GM23338 (cell line): ENCODE results near the gene PPP2R2B. TPM values are rescaled to one million over a fixed set of nuclear protein-coding genes. Genes with fewer than 3 reads are reported as not detected.

Source experiments
- ATAC-seq: fragments of 200-7000 bp; cut with Tn5 transposase; 3 replicates; pipeline ENCODE4 v1.9.1; 2020
- DNase-seq: peaks from one replicate; pipeline ENCODE4 v3.0.0-alpha.2; 2015; ENCODE audit warnings: low spot score
- H2AFZ ChIP-seq: fragments of 200-600 bp; sonication (generic); 2 replicates; pipeline ENCODE4 v1.8.0; 2016; ENCODE audit warnings: antibody characterized with exemption, mild to moderate bottlenecking, moderate library complexity
- H3F3A ChIP-seq: fragments of 200-600 bp; sonication (generic); replicated peaks from 2 replicates; pipeline ENCODE4 v1.8.0; 2017; ENCODE audit warnings: antibody characterized with exemption, mixed run types, low read depth
- H3K27ac ChIP-seq: fragments of 200-600 bp; sonication (generic); 2 replicates; pipeline ENCODE4 v1.6.1; 2016; ENCODE audit warnings: low read depth
- H3K27me3 ChIP-seq: fragments of 200-600 bp; sonication (generic); 2 replicates; pipeline ENCODE4 v1.8.0; 2016; ENCODE audit warnings: mild to moderate bottlenecking, mixed run types, moderate library complexity; ENCODE audit not compliant: insufficient read depth
- H3K36me3 ChIP-seq: fragments of 200-600 bp; sonication (generic); 2 replicates; pipeline ENCODE4 v1.8.0; 2016; ENCODE audit warnings: mild to moderate bottlenecking; ENCODE audit not compliant: insufficient read depth
- H3K4me1 ChIP-seq: fragments of 200-600 bp; sonication (generic); 2 replicates; pipeline ENCODE4 v1.8.0; 2016; ENCODE audit warnings: mild to moderate bottlenecking, moderate library complexity; ENCODE audit not compliant: insufficient read depth
- H3K4me2 ChIP-seq: fragments of 200-600 bp; sonication (generic); 2 replicates; pipeline ENCODE4 v1.7.1; 2017; ENCODE audit warnings: mixed run types
- H3K4me3 ChIP-seq: fragments of 200-600 bp; sonication (generic); 2 replicates; pipeline ENCODE4 v1.6.1; 2016; ENCODE audit warnings: mixed run types
- H3K79me2 ChIP-seq: fragments of 200-600 bp; sonication (generic); replicated peaks from 2 replicates; pipeline ENCODE4 v1.8.0; 2017; ENCODE audit warnings: mild to moderate bottlenecking; ENCODE audit not compliant: insufficient read depth
- H3K9me2 ChIP-seq: fragments of 200-600 bp; sonication (generic); 2 replicates; pipeline ENCODE4 v1.8.0; 2017; ENCODE audit not compliant: insufficient read depth
- H4K20me1 ChIP-seq: fragments of 200-600 bp; sonication (generic); replicated peaks from 2 replicates; pipeline ENCODE4 v1.8.0; 2017; ENCODE audit warnings: mild to moderate bottlenecking; ENCODE audit not compliant: insufficient read depth
- H3K27ac Mint-ChIP-seq: 2 replicates; pipeline ENCODE4 v1.8.0; 2020; ENCODE audit warnings: inconsistent platforms, mild to moderate bottlenecking, moderate library complexity, mixed read lengths
- H3K27me3 Mint-ChIP-seq: 3 replicates; pipeline ENCODE4 v1.8.0; 2022; ENCODE audit warnings: low read depth, mild to moderate bottlenecking, moderate library complexity, mixed read lengths, inconsistent platforms; ENCODE audit not compliant: insufficient read depth, poor library complexity
- H3K36me3 Mint-ChIP-seq: 3 replicates; pipeline ENCODE4 v1.8.0; 2021; ENCODE audit warnings: low read depth, mild to moderate bottlenecking, inconsistent platforms, moderate library complexity, mixed read lengths
- H3K4me1 Mint-ChIP-seq: 3 replicates; pipeline ENCODE4 v1.8.0; 2020; ENCODE audit warnings: mild to moderate bottlenecking, inconsistent platforms, mixed read lengths
- H3K4me3 Mint-ChIP-seq: 3 replicates; pipeline ENCODE4 v1.8.0; 2021; ENCODE audit warnings: moderate library complexity, mild to moderate bottlenecking, inconsistent platforms, mixed read lengths
- H3K9me3 Mint-ChIP-seq: 3 replicates; pipeline ENCODE4 v1.8.0; 2020; ENCODE audit warnings: moderate library complexity, mild to moderate bottlenecking, inconsistent platforms, mixed read lengths
- EZH2 ChIP-seq: fragments of 200-600 bp; sonication (generic); IDR thresholded peaks from one replicate; pipeline ENCODE4 v1.8.0; 2017; ENCODE audit warnings: antibody characterized with exemption, mild to moderate bottlenecking, low read depth; ENCODE audit not compliant: unreplicated experiment
- EZH2phosphoT487 ChIP-seq: fragments of 200-600 bp; sonication (generic); IDR thresholded peaks from one replicate; pipeline ENCODE4 v1.8.1; 2018; ENCODE audit warnings: antibody characterized with exemption; ENCODE audit not compliant: unreplicated experiment
- NANOG ChIP-seq: IDR thresholded peaks from 2 replicates; pipeline ENCODE4 v1.6.1; 2016; ENCODE audit warnings: antibody characterized with exemption, borderline replicate concordance
- POLR2AphosphoS5 ChIP-seq: IDR thresholded peaks from 2 replicates; pipeline ENCODE4 v1.6.1; 2016; ENCODE audit warnings: antibody characterized with exemption, low read depth
- STAT1 ChIP-seq: IDR thresholded peaks from one replicate; pipeline ENCODE4 v1.6.1; 2016; ENCODE audit warnings: antibody characterized with exemption; ENCODE audit not compliant: unreplicated experiment
- ZNF114 ChIP-seq: fragments of 250-450 bp; sonication (Bioruptor Pico); IDR thresholded peaks from 2 replicates; pipeline ENCODE4 v1.5.0; 2020; ENCODE audit warnings: mild to moderate bottlenecking, moderate library complexity
- ZNF331 ChIP-seq: fragments of 250-450 bp; sonication (Bioruptor Pico); IDR thresholded peaks from 2 replicates; pipeline ENCODE4 v1.5.0; 2020; ENCODE audit warnings: low read depth, mild to moderate bottlenecking, moderate library complexity
- polyA plus RNA-seq: library from polyadenylated mRNA; unstranded; fragments of >200 nt; fragmentation: Nextera tagmentation; extraction: Ambion mirVana; gene quantifications from 2 replicates; pipeline ENCODE4 v1.2.1, GENCODE V29; 2016
- total RNA-seq: library from RNA; depleted of rRNA; stranded (reverse); fragments of >200 nt; shearing (Covaris generic); gene quantifications from 2 replicates; pipeline ENCODE4 v1.2.3, GENCODE V29; 2014
- TF ChIP-seq, protein P1 (sequence below): IDR thresholded peaks from one replicate; pipeline ENCODE4 v1.6.1; 2018; ENCODE audit warnings: antibody characterized with exemption; ENCODE audit not compliant: unreplicated experiment
- TF ChIP-seq, protein P2 (sequence below): IDR thresholded peaks from 2 replicates; pipeline ENCODE4 v1.6.1; 2016; ENCODE audit warnings: antibody characterized with exemption
- TF ChIP-seq, protein P3 (sequence below), 2 experiments: fragments of 200-600 bp in 1 of 2; sonication (generic) in 1 of 2; conservative IDR thresholded peaks; 2 replicates each; pipeline versions ENCODE4 v1.5.1 to v1.6.1; 2016 to 2017; ENCODE audit warnings: antibody characterized with exemption in 2 of 2, low read depth in 2 of 2, mild to moderate bottlenecking in 2 of 2, moderate library complexity in 1 of 2

Gene PPP2R2B
- total and polyA plus RNA-seq, 2 experiments from 2014 or later: 21.3 to 33.9 TPM

GRCh38 chr5:146793709-146794108 lies 84.8 kb downstream of the PPP2R2B start:
- no peaks in the 10 kb centered on the region for H3K79me2 ChIP-seq
- no peaks in the 10 kb centered on the region for H3K9me2 ChIP-seq
- H3K4me3 ChIP-seq: no peak overlapping the region
- H2AFZ ChIP-seq: no peak overlapping the region
- peaks cover 71% of the 10 kb centered on the region for H3K4me1 Mint-ChIP-seq
- no peaks in the 10 kb centered on the region for H4K20me1 ChIP-seq
- H3K27ac Mint-ChIP-seq: no peak overlapping the region
- ATAC-seq: no peak
- no peaks in the 10 kb centered on the region for H3K27me3 ChIP-seq
- H3K27me3 Mint-ChIP-seq: no peaks in the 10 kb centered on the region
- no peak overlapping the region for H3K4me3 Mint-ChIP-seq
- no peaks in the 10 kb centered on the region for H3K36me3 ChIP-seq
- no peak for TF ChIP-seq EZH2phosphoT487
- no peak for DNase-seq
- no peak overlapping the region for H3K27ac ChIP-seq
- no peaks in the 10 kb centered on the region for H3K36me3 Mint-ChIP-seq
- H3F3A ChIP-seq: no peaks in the 10 kb centered on the region
- no peak overlapping the region for H3K4me2 ChIP-seq
- no peaks in the 10 kb centered on the region for H3K9me3 Mint-ChIP-seq
- H3K4me1 ChIP-seq: peaks cover 55% of the 10 kb centered on the region

GRCh38 chr5:146791471-146791870 lies 87.1 kb downstream of the PPP2R2B start:
- no peak overlapping the region for H3K4me3 Mint-ChIP-seq
- peaks cover 1% of the 10 kb centered on the region; the same call in 2 of the 3 replicates for H3K9me3 Mint-ChIP-seq
- H3F3A ChIP-seq: no peaks in the 10 kb centered on the region
- no peak overlapping the region for H3K4me2 ChIP-seq
- H3K27me3 ChIP-seq: no peaks in the 10 kb centered on the region
- peaks cover 63% of the 10 kb centered on the region for H3K4me1 Mint-ChIP-seq
- no peak overlapping the region for H3K4me3 ChIP-seq
- peaks cover 4% of the 10 kb centered on the region for H3K27me3 Mint-ChIP-seq
- H4K20me1 ChIP-seq: no peaks in the 10 kb centered on the region
- H3K4me1 ChIP-seq: peaks cover 49% of the 10 kb centered on the region
- H3K27ac Mint-ChIP-seq: no peak overlapping the region
- H3K79me2 ChIP-seq: no peaks in the 10 kb centered on the region
- no peak overlapping the region for H3K27ac ChIP-seq
- no peaks in the 10 kb centered on the region for H3K9me2 ChIP-seq
- H3K36me3 Mint-ChIP-seq: peaks cover 1% of the 10 kb centered on the region; the same call in 1 of the 3 replicates
- DNase-seq (no peak), ATAC-seq (no peak)
- H2AFZ ChIP-seq: no peak overlapping the region
- H3K36me3 ChIP-seq: no peaks in the 10 kb centered on the region
- TF ChIP-seq EZH2phosphoT487: no peak
- no peak for TF ChIP-seq EZH2
- TF ChIP-seq, protein P1, sequence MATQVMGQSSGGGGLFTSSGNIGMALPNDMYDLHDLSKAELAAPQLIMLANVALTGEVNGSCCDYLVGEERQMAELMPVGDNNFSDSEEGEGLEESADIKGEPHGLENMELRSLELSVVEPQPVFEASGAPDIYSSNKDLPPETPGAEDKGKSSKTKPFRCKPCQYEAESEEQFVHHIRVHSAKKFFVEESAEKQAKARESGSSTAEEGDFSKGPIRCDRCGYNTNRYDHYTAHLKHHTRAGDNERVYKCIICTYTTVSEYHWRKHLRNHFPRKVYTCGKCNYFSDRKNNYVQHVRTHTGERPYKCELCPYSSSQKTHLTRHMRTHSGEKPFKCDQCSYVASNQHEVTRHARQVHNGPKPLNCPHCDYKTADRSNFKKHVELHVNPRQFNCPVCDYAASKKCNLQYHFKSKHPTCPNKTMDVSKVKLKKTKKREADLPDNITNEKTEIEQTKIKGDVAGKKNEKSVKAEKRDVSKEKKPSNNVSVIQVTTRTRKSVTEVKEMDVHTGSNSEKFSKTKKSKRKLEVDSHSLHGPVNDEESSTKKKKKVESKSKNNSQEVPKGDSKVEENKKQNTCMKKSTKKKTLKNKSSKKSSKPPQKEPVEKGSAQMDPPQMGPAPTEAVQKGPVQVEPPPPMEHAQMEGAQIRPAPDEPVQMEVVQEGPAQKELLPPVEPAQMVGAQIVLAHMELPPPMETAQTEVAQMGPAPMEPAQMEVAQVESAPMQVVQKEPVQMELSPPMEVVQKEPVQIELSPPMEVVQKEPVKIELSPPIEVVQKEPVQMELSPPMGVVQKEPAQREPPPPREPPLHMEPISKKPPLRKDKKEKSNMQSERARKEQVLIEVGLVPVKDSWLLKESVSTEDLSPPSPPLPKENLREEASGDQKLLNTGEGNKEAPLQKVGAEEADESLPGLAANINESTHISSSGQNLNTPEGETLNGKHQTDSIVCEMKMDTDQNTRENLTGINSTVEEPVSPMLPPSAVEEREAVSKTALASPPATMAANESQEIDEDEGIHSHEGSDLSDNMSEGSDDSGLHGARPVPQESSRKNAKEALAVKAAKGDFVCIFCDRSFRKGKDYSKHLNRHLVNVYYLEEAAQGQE: no peak
- TF ChIP-seq ZNF114: no peak
- no peak for TF ChIP-seq NANOG
- no peak for TF ChIP-seq STAT1
- TF ChIP-seq, protein P2, sequence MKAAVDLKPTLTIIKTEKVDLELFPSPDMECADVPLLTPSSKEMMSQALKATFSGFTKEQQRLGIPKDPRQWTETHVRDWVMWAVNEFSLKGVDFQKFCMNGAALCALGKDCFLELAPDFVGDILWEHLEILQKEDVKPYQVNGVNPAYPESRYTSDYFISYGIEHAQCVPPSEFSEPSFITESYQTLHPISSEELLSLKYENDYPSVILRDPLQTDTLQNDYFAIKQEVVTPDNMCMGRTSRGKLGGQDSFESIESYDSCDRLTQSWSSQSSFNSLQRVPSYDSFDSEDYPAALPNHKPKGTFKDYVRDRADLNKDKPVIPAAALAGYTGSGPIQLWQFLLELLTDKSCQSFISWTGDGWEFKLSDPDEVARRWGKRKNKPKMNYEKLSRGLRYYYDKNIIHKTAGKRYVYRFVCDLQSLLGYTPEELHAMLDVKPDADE: no peak
- no peak for TF ChIP-seq ZNF331 (CRISPR knock-in tag)
- TF ChIP-seq, protein P3, sequence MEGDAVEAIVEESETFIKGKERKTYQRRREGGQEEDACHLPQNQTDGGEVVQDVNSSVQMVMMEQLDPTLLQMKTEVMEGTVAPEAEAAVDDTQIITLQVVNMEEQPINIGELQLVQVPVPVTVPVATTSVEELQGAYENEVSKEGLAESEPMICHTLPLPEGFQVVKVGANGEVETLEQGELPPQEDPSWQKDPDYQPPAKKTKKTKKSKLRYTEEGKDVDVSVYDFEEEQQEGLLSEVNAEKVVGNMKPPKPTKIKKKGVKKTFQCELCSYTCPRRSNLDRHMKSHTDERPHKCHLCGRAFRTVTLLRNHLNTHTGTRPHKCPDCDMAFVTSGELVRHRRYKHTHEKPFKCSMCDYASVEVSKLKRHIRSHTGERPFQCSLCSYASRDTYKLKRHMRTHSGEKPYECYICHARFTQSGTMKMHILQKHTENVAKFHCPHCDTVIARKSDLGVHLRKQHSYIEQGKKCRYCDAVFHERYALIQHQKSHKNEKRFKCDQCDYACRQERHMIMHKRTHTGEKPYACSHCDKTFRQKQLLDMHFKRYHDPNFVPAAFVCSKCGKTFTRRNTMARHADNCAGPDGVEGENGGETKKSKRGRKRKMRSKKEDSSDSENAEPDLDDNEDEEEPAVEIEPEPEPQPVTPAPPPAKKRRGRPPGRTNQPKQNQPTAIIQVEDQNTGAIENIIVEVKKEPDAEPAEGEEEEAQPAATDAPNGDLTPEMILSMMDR (conservative IDR thresholded peaks at IDR 0.05; ENCODE audit: low read depth in 2 of 2): no peak
- TF ChIP-seq POLR2AphosphoS5: no peak
